ENCODE measurements around the gene CRY1.

GRCh38 chr12:107105410-107105703 lies 12.0 kb upstream of the CRY1 start:
- TF ChIP-seq CTCF (IDR thresholded peaks at IDR 0.05) (no peak), POLR2AphosphoS5 (IDR thresholded peaks at IDR 0.05) (no peak), EP300 (IDR thresholded peaks at IDR 0.05) (no peak), POLR2A (IDR thresholded peaks at IDR 0.05) (no peak)

Measured in stomach (tissue), 4 donors.